Activated T-helper 1 cell treated with anti-CD3 and anti-CD28 coated beads, Interleukin-2, amount 50 U/mL, for 16 hours (primary cell): ENCODE results near the gene MCFD2.
"Not testable (repeated sequence)": the region's sequence is repeated elsewhere in the genome, so short reads cannot be mapped to it uniquely, and the experiment has no call there.

Experiments used
- DNase-seq, 2 donors: peaks; one replicate each; pipeline ENCODE4 v3.0.0-alpha.2; 2020; ENCODE audit warnings: low read depth in 1 of 2, low spot score in 1 of 2

MCFD2 gene

GRCh38 chr2:46904908-46905678 lies 10.5 kb downstream of the MCFD2 start:
- DNase-seq: not testable (repeated sequence)

GRCh38 chr2:46902980-46903379 lies 12.6 kb downstream of the MCFD2 start:
- not testable (repeated sequence) for DNase-seq

GRCh38 chr2:46902465-46902864 lies 13.1 kb downstream of the MCFD2 start:
- DNase-seq: no peak

- no peak for DNase-seq
Measured at GRCh38 chr2:46901611-46902010, 14.0 kb downstream of the MCFD2 start.

GRCh38 chr2:46900381-46900780 lies 15.2 kb downstream of the MCFD2 start:
- DNase-seq: no peak

- DNase-seq: no peak
Measured at GRCh38 chr2:46899053-46899452, 16.6 kb downstream of the MCFD2 start.

- no peak for DNase-seq
Measured at GRCh38 chr2:46898024-46898423, 17.6 kb downstream of the MCFD2 start.

- no peak for DNase-seq
Measured at GRCh38 chr2:46893269-46893939, 22.2 kb downstream of the MCFD2 start.

- no peak for DNase-seq
Measured at GRCh38 chr2:46891956-46892553, 23.6 kb downstream of the MCFD2 start.

- no peak for DNase-seq
Measured at GRCh38 chr2:46888421-46888952, 27.1 kb downstream of the MCFD2 start.

- DNase-seq: no peak
Measured at GRCh38 chr2:46887028-46887885, 28.3 kb downstream of the MCFD2 start.

- DNase-seq: no peak
Measured at GRCh38 chr2:46886268-46887027, 29.2 kb downstream of the MCFD2 start.

- DNase-seq: no peak
Measured at GRCh38 chr2:46885376-46885775, 30.2 kb downstream of the MCFD2 start.

GRCh38 chr2:46879511-46879910 lies 36.1 kb downstream of the MCFD2 start:
- DNase-seq: no peak

GRCh38 chr2:46878886-46879285 lies 36.7 kb downstream of the MCFD2 start:
- DNase-seq: no peak

- no peak for DNase-seq
Measured at GRCh38 chr2:46878240-46878877, 37.2 kb downstream of the MCFD2 start.

GRCh38 chr2:46877619-46878113 lies 37.9 kb downstream of the MCFD2 start:
- no peak for DNase-seq

- no peak for DNase-seq
Measured at GRCh38 chr2:46876741-46877384, 38.7 kb downstream of the MCFD2 start.
